Right ventricle myocardium inferior (tissue), 1 donor: ENCODE data around the gene ZNF165. TPM values are rescaled to one million over a fixed set of nuclear protein-coding genes. Genes with fewer than 3 reads are reported as not detected.
A peak's percentile ranks its signal among the peaks of the same experiment; 100 is the strongest.
"Not testable (repeated sequence)": the region's sequence is repeated elsewhere in the genome, so short reads cannot be mapped to it uniquely, and the experiment has no call there.

ENCODE experiments used
- ATAC-seq: fragments of 200-7000 bp; cut with Tn5 transposase; one replicate; pipeline ENCODE4 v1.9.1; 2020; ENCODE audit warnings: mild to moderate bottlenecking, moderate library complexity
- DNase-seq: peaks from one replicate; pipeline ENCODE4 v3.0.0; 2021; ENCODE audit errors: missing footprints
- intact Hi-C: fragments of 100-400 bp; cut with DNase I; formaldehyde crosslinking; loops from one replicate; pipeline ENCODE4 v1.11.0; 2022
- total RNA-seq: library from RNA; stranded (reverse); fragmentation: NEBNext Ultra II Directional; extraction: Animal tissue kit (Norgen Biotek cat#: 25700); gene quantifications from one replicate; pipeline ENCODE4 v1.2.1, GENCODE V29; 2021
- donor health status: DM: no; HTN: yes; CAD: no; lungs with severe emphysema.

Gene ZNF165
- total RNA-seq, 1 donor from 2014 or later, result 0.35 TPM

DNA sequence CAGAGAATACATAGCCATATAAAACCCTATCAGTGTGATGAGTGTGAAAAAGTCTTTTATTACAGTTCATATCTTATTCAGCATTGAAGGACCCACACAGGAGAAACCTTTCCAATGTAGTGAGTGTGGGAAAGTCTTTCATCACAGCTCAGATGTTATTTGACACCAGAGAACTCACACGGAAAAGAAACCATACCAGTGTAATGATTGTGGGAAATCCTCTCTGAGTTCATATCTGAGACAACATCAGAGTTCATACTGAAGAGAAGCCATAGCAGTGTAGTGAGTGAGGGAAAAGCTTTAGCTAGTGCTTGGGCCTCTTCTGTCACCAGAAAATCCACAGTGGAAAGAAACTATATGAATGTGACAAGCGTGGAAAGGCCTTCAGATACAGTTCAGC, 35.4 kb downstream of the ZNF165 start:
- no peak for ATAC-seq

GRCh38 chr6:28117386-28118050, 37.1 kb downstream of the ZNF165 start:
- ATAC-seq, result no peak
- no peak for DNase-seq
- intact Hi-C loops, result no loop called here

More for the DNA sequence above, 35.4 kb downstream of the ZNF165 start:
- intact Hi-C loops, result no loop called here
- DNase-seq, result no peak

GRCh38 chr6:28118217-28118616, 37.8 kb downstream of the ZNF165 start:
- no peak for ATAC-seq
- DNase-seq, result no peak
- intact Hi-C loops, result no loop called here

DNA sequence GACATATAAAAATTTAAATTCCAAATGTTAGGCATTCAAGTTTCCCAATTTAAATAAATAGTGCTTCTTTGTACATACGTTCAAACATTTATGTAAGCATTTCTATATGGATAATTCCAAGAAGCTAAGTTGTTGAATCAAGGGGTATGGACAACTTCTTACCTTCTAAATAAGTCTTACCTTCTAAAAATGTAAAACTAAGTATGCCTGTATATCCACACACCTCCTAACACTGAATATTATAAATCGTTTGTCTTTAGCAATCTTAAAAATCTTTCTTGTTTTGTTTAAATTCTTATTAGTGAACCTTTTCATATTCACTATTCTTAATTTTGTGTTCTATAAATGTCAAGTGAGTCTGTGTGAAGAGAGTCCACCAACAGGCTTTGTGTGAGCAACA, 41.5 kb downstream of the ZNF165 start:
- DNase-seq, result no peak
- no peak for ATAC-seq
- intact Hi-C loops, result no loop called here

DNA sequence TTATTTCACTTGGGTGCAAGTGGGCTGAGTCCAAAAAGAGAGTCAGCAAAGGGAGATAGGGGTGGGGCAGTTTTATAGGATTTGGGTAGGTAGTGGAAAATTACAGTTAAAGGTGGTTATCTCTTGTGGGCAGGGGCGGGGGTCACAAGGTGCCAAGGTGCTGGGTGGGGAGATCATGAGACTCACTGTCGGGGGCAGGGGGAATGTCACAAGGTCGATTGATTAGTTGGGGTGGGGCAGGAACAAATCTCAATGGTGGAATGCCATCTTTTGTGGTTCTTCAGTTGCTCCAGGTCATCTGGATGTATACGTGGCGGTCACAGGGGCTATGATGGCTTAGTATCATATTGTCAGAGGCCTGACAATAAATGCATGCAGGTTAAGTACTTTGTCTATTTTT, 41.9 kb downstream of the ZNF165 start:
- intact Hi-C loops, DNase-seq, ATAC-seq: not testable (repeated sequence)

GRCh38 chr6:28124350-28124970, 44.1 kb downstream of the ZNF165 start, which contains the start of gene ZSCAN16:
ZSCAN16 (plus strand) TSS chr6:28124609; CDS start chr6:28125444, 835 bp downstream.
- peak; percentile 98 for ATAC-seq
- peak; percentile 92 for DNase-seq
- intact Hi-C loops, result no loop called here

- intact Hi-C loops, result no loop called here
- DNase-seq, result no peak
- no peak for ATAC-seq
These were observed 44.6 kb downstream of the ZNF165 start for GRCh38 chr6:28124971-28125353.

- intact Hi-C loops, result no loop called here
- no peak for ATAC-seq
- no peak for DNase-seq
These were observed 45.0 kb downstream of the ZNF165 start for GRCh38 chr6:28125401-28125800.

DNA sequence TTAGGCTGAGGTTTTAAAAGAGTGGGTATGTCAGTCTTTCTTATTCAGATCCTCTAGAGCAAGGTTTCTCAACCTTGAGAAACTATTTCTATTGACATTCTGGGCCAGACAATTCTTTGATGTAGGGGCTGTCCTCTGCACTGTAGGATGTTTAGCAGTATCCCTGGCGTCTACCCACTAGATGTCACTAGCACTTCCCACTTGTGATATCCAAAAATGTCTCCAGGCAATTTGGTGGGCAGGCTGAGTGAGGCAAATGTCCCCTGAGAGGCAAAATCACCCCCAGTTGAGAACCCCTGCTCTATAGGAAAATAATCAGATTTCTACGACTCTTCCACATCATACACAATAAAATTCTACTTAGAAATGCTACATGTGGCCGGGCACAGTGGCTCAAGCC, 53.6 kb downstream of the ZNF165 start:
- no peak for DNase-seq
- intact Hi-C loops, result loop anchor here (2.0 kb wide), 2 partner anchors 53 to 223 kb away; partner anchors contain the start of gene ZNF165
- no peak for ATAC-seq

GRCh38 chr6:28134716-28135115, 54.3 kb downstream of the ZNF165 start:
- no peak for ATAC-seq
- DNase-seq, result no peak
- intact Hi-C loops, result loop anchor here (2.0 kb wide), 2 partner anchors 54 to 222 kb away; partner anchors contain the start of gene ZNF165

- intact Hi-C loops, result loop anchor here (2.0 kb wide), 2 partner anchors 55 to 221 kb away; partner anchors contain the start of gene ZNF165
- no peak for ATAC-seq
These were observed 55.0 kb downstream of the ZNF165 start for GRCh38 chr6:28135393-28135792.

DNA sequence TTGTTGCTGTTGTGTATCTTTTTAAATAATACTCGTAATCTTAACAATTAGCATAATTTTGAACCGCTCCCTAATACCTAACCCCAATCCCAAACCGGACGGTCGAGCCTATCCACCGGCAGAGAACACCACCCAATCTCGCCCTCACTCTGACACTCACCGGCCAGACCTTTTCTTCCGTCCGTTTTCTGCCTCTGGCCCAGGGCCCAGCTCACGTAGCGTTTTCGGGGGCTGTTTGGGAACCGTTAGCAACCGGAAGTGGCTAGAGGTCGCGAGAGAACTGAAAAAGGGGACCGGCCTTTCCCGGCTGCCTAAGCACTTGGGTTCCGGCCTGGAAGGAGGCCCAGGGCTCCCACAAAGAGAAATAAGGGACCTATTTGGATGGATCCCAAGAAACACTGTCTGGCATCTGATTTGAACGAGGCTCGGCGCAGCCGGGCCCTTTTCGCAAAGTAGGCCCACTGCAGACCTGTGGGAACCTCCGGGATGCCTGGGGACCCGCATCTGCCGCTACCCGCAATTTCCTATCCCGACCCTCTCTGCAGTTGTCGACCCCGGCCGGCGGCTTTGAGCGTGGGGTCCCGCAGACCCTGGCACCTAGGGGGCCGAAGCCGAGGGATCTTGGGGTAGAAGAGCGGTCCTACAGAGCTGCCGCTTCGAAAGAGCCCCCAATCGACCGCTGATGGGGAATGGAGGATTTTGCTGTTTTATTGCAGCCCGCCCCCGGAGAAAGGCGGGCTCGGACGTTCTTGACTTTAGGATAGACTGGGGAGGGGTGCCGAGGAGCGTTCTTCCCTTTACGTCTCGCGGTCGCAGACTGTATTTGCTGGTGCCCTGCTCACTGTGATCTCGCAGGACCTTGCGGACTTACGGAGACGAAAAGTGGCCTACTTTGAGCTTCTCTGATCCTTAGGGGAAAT, 56.5 kb downstream of the ZNF165 start:
- DNase-seq (peak; percentile 92), ATAC-seq (peak; percentile 92)
- intact Hi-C loops, result loop anchor here (2.0 kb wide), 1 partner anchor 214 kb away; no protein-coding TSS in a partner anchor

More at GRCh38 chr6:28135393-28135792, 55.0 kb downstream of the ZNF165 start:
- DNase-seq, result no peak

DNA sequence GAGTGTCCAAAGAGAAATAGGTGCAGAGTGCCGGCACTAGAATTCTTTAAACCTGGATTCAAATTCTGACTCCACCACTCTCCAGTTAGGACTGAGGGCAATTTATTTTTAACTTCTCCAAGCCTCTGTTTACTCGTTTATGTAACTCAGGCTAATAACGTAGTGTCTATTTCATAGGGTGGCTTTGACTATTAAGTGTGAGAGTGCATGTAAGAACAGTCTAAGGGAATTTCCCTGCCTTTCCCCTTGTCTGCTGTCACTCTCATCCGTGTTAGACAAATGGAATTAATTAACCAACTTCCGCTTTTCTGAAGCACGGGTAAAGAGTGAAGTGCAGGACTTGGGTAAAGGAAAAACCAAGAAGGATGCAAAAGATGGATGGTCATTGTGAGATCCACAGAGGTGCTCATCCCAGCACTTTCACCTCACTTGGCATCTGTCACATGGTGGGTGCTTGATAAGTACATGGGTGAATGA, 57.2 kb downstream of the ZNF165 start:
- intact Hi-C loops, result loop anchor here (2.0 kb wide), 1 partner anchor 213 kb away; no protein-coding TSS in a partner anchor
- ATAC-seq (no peak), DNase-seq (no peak)

Other genes with a start within 250 kb of the ZNF165 start
- gene OR2B2, start 168.2 kb upstream of the ZNF165 start, total RNA-seq, result not detected
- gene OR2B6, start 123.3 kb upstream of the ZNF165 start, total RNA-seq, result not detected
- gene ZSCAN16, start 44.0 kb downstream of the ZNF165 start, total RNA-seq, result 2.2 TPM
- gene ZKSCAN8, start 61.3 kb downstream of the ZNF165 start, total RNA-seq, result 12.7 TPM
- gene ZSCAN9, start 144.7 kb downstream of the ZNF165 start, total RNA-seq, result 9.4 TPM
- gene ZKSCAN4, start 171.7 kb downstream of the ZNF165 start, total RNA-seq, result 2.5 TPM
- gene NKAPL, start 178.7 kb downstream of the ZNF165 start, total RNA-seq, result 7.4 TPM
- 11.1 TPM for gene ZSCAN26, start 186.6 kb downstream of the ZNF165 start, total RNA-seq
- 2.5 TPM for gene PGBD1, start 201.0 kb downstream of the ZNF165 start, total RNA-seq